MM.1S (cell line): Measurements from ENCODE around the gene PTPRN2.
A peak's percentile ranks its signal among the peaks of the same experiment; 100 is the strongest.
"Not testable (repeated sequence)": the region's sequence is repeated elsewhere in the genome, so short reads cannot be mapped to it uniquely, and the experiment has no call there.

Experiments used
- DNase-seq: peaks from one replicate; pipeline ENCODE4 v3.0.0-alpha.2; 2015
- H2AFZ ChIP-seq: fragments of 300-600 bp; sonication (generic); 2 replicates; pipeline ENCODE4 v1.6.0; 2016; ENCODE audit warnings: antibody characterized with exemption, low read length
- H3F3A ChIP-seq: fragments of 300-600 bp; sonication (generic); 2 replicates; pipeline ENCODE4 v1.6.1; 2016; ENCODE audit warnings: mild to moderate bottlenecking, antibody characterized with exemption, low read length, moderate library complexity, mixed read lengths; ENCODE audit not compliant: insufficient read depth
- H3K27ac ChIP-seq: fragments of 300-600 bp; sonication (generic); 2 replicates; pipeline ENCODE4 v1.5.1; 2016; ENCODE audit warnings: mild to moderate bottlenecking, low read length
- H3K27me3 ChIP-seq: fragments of 300-600 bp; sonication (generic); replicated peaks from 2 replicates; pipeline ENCODE4 v1.6.0; 2016; ENCODE audit warnings: low read length; ENCODE audit not compliant: insufficient read depth
- H3K36me3 ChIP-seq: fragments of 300-600 bp; sonication (generic); replicated peaks from 2 replicates; pipeline ENCODE4 v1.6.1; 2016; ENCODE audit warnings: mild to moderate bottlenecking, low read length, mixed read lengths; ENCODE audit not compliant: insufficient read depth
- H3K4me1 ChIP-seq: fragments of 300-600 bp; sonication (generic); 2 replicates; pipeline ENCODE4 v1.6.1; 2016; ENCODE audit warnings: low read length, mixed read lengths
- H3K4me2 ChIP-seq: fragments of 300-600 bp; sonication (generic); 2 replicates; pipeline ENCODE4 v1.6.0; 2016; ENCODE audit warnings: low read depth, low read length
- H3K4me3 ChIP-seq: fragments of 300-600 bp; sonication (generic); 2 replicates; pipeline ENCODE4 v1.5.1; 2016; ENCODE audit warnings: low read length, mixed read lengths
- H3K79me2 ChIP-seq: fragments of 300-600 bp; sonication (generic); 2 replicates; pipeline ENCODE4 v1.6.1; 2016; ENCODE audit warnings: mixed run types, low read length, mixed read lengths
- H3K9ac ChIP-seq: fragments of 300-600 bp; sonication (generic); 2 replicates; pipeline ENCODE4 v1.6.1; 2016; ENCODE audit warnings: low read length, mixed read lengths
- H3K9me2 ChIP-seq: fragments of 300-600 bp; sonication (generic); replicated peaks from 2 replicates; pipeline ENCODE4 v1.6.1; 2016; ENCODE audit warnings: mild to moderate bottlenecking, low read length, mixed read lengths; ENCODE audit not compliant: insufficient read depth
- H3K9me3 ChIP-seq: fragments of 300-600 bp; sonication (generic); replicated peaks from 2 replicates; pipeline ENCODE4 v1.6.1; 2016; ENCODE audit warnings: mild to moderate bottlenecking, low read length, mixed read lengths; ENCODE audit not compliant: insufficient read depth
- H4K20me1 ChIP-seq: fragments of 300-600 bp; sonication (generic); 2 replicates; pipeline ENCODE4 v1.6.1; 2016; ENCODE audit warnings: mild to moderate bottlenecking, low read length, moderate library complexity, mixed read lengths; ENCODE audit not compliant: insufficient read depth
- EZH2 ChIP-seq: fragments of 300-600 bp; sonication (generic); optimal IDR thresholded peaks from 2 replicates; pipeline ENCODE3; 2017; ENCODE audit warnings: low read depth, mild to moderate bottlenecking, antibody characterized with exemption, low read length, mixed read lengths
- EZH2phosphoT487 ChIP-seq: fragments of 300-600 bp; sonication (generic); IDR thresholded peaks from 2 replicates; pipeline ENCODE4 v1.6.1; 2018; ENCODE audit warnings: antibody characterized with exemption, low read length
- TF ChIP-seq, protein P1 (sequence below): fragments of 300-600 bp; sonication (generic); IDR thresholded peaks from 2 replicates; pipeline ENCODE4 v1.5.1; 2016; ENCODE audit warnings: antibody characterized with exemption, low read length, mixed read lengths

PTPRN2 gene

DNA sequence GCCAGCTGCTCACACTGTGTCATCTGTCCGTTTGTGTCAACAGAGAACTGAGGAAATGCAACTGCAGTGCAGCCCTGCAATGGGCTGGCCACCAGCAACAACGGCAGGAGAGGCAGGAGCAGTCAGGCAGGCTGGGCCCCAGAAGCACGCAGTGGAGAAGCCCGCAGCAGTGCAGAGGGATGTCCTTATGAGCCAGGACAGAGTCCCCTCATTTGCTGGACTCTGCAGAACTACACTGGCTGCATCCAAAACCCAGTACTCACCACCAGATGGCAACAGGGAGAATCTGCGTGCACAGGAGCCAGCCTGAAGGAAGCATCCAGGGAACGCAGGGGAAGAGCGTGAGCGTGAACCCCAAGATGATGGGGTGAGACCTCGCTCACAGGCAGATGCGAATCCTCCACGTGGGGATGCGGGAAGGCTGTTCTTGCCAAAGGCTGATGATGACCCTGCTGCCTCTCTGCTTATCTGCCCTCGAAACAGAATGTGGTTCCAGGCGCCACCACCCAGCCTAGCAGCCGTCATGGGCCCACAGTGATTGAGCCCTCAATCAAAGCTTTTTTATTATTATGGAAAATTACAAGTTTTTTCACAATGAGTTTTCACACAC, 232.1 kb downstream of the PTPRN2 start:
- Histone ChIP-seq H3K9me2 (no peaks in the 10 kb centered on the region), H3F3A (no peaks in the 10 kb centered on the region), H3K4me3 (no peak overlapping the region), H3K27me3 (peaks cover 67% of the 10 kb centered on the region), H3K4me2 (no peak overlapping the region), H3K36me3 (no peaks in the 10 kb centered on the region), H3K4me1 (no peaks in the 10 kb centered on the region), H2AFZ (no peak overlapping the region), H4K20me1 (no peaks in the 10 kb centered on the region), H3K9ac (no peak overlapping the region), H3K9me3 (no peaks in the 10 kb centered on the region), H3K79me2 (no peaks in the 10 kb centered on the region), H3K27ac (no peak overlapping the region)
- DNase-seq, result no peak
- no peak for TF ChIP-seq EZH2
- TF ChIP-seq, protein P1, sequence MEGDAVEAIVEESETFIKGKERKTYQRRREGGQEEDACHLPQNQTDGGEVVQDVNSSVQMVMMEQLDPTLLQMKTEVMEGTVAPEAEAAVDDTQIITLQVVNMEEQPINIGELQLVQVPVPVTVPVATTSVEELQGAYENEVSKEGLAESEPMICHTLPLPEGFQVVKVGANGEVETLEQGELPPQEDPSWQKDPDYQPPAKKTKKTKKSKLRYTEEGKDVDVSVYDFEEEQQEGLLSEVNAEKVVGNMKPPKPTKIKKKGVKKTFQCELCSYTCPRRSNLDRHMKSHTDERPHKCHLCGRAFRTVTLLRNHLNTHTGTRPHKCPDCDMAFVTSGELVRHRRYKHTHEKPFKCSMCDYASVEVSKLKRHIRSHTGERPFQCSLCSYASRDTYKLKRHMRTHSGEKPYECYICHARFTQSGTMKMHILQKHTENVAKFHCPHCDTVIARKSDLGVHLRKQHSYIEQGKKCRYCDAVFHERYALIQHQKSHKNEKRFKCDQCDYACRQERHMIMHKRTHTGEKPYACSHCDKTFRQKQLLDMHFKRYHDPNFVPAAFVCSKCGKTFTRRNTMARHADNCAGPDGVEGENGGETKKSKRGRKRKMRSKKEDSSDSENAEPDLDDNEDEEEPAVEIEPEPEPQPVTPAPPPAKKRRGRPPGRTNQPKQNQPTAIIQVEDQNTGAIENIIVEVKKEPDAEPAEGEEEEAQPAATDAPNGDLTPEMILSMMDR, result peak; percentile 40

DNA sequence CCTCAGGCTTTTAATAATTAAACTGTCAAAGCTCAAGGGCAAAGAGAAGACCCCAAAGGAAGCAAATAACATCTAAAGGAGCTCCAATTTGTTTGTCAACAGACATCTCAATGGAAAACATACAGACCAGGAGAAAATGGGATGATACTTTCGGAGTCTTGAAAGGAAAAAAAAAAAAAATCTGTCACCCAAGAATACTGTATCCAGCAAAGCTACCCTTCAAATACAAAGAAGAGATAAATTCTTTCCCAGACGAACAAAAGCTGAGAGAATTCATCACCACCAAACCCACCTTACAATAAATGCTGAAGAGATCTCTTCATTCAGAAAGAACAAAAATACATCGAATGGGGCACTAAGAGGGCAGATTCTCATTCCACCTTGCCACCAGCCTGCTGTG, 232.8 kb downstream of the PTPRN2 start:
- Histone ChIP-seq H3K9me3 (no peaks in the 10 kb centered on the region), H3K79me2 (no peaks in the 10 kb centered on the region), H2AFZ (no peak overlapping the region), H3K9me2 (no peaks in the 10 kb centered on the region), H3K9ac (no peak overlapping the region), H3K4me3 (no peak overlapping the region), H4K20me1 (no peaks in the 10 kb centered on the region), H3F3A (no peaks in the 10 kb centered on the region), H3K4me1 (no peaks in the 10 kb centered on the region), H3K27me3 (peaks cover 69% of the 10 kb centered on the region), H3K27ac (no peak overlapping the region), H3K36me3 (no peaks in the 10 kb centered on the region), H3K4me2 (no peak overlapping the region)
- no peak for DNase-seq
- TF ChIP-seq, protein P1, result no peak
- TF ChIP-seq EZH2phosphoT487 (no peak), EZH2 (no peak)

DNA sequence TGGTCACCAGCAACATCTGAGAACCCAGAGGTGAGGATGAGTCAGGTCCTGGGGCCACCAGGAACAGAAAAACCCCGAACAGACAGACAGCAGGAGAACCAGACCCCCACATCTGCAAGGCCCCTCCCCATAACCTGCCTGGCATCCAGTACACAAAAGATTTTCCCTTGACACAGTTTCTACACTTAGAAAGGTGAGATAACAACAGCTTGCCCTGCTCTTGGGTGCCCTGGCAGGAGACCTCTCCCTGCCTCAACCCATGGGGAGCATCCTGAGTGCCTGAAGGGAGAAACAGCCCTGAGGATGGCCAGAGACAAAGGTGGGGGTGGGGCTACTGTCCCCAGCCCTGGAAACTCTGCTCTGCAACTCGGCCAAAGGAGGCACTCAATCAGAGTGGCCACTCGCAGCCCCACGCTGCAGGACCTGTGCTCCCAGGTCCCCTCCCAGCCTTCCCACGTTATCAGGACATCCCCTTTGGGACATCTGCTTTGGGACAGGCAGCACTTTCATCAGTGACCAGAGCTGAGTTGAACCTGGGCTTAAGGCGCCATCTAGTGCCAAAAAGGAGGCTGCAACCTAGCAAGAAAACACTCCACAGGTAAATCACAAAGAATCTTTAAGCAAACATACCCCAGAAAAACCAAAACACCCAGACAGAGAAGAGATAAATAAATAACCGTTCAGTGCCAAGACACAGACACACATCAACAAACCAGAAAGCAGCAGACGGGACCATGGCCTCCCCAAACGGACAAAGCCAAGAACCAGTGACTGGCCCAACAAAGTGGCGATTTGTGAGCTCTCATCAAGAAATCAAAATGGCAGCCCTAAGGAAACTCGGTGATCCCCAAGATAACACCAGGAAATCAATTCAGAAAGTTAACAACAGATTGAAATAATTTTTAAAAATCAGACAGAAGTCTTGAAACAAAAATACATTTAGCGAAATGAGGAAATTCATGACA, 233.7 kb downstream of the PTPRN2 start:
- no peaks in the 10 kb centered on the region for H3F3A ChIP-seq
- no peaks in the 10 kb centered on the region for H3K36me3 ChIP-seq
- no peaks in the 10 kb centered on the region for H3K79me2 ChIP-seq
- no peak overlapping the region for H2AFZ ChIP-seq
- no peak overlapping the region for H3K4me3 ChIP-seq
- H3K4me2 ChIP-seq, result no peak overlapping the region
- no peaks in the 10 kb centered on the region for H3K9me3 ChIP-seq
- H3K27me3 ChIP-seq, result peaks cover 62% of the 10 kb centered on the region
- no peaks in the 10 kb centered on the region for H4K20me1 ChIP-seq
- no peak for TF ChIP-seq EZH2phosphoT487
- TF ChIP-seq, protein P1, result peak; percentile 80
- TF ChIP-seq EZH2, result no peak
- H3K9ac ChIP-seq, result no peak overlapping the region
- H3K4me1 ChIP-seq, result no peaks in the 10 kb centered on the region
- H3K27ac ChIP-seq, result no peak overlapping the region
- peak; percentile 50 for DNase-seq
- H3K9me2 ChIP-seq, result no peaks in the 10 kb centered on the region

DNA sequence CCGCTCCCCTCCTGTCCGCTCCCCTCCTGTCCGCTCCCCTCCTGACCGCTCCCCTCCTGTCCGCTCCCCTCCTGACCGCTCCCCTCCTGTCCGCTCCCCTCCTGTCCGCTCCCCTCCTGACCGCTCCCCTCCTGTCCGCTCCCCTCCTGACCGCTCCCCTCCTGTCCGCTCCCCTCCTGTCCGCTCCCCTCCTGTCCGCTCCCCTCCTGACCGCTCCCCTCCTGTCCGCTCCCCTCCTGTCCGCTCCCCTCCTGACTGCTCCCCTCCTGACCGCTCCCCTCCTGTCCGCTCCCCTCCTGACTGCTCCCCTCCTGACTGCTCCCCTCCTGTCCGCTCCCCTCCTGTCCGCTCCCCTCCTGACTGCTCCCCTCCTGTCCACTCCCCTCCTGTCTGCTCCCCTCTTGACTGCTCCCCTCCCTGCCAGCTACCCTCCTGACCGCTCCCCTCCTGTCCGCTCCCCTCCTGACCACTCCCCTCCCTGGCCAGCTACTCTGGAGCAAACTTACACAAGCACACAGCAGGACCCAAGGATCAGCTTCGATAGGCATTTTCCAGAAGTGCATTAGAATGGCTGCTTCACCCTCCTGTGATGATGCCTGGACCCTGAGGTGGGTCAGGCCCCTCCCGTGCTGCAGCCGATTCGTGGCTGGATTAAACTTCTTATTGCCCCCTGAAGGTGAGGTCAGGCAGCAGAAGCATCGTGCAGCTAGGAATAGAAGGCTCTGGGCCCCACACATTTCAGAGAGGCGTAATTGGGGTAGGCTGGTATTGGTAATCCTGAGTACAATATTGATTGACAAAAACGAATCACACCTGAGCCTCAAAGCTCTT, 235.5 kb downstream of the PTPRN2 start:
- H4K20me1 ChIP-seq, H3K4me2 ChIP-seq, H3K27ac ChIP-seq, DNase-seq, H3K4me3 ChIP-seq, H3K9me3 ChIP-seq, H3K9me2 ChIP-seq, H3K79me2 ChIP-seq, H3K4me1 ChIP-seq, H3F3A ChIP-seq, H3K36me3 ChIP-seq, H3K9ac ChIP-seq, H2AFZ ChIP-seq: not testable (repeated sequence)
- H3K27me3 ChIP-seq, result peaks cover 46% of the 10 kb centered on the region
